Stimulated activated naive CD4-positive, alpha-beta T cell (primary cell): ENCODE measurements around the gene TBC1D16.
A peak's percentile ranks its signal among the peaks of the same experiment; 100 is the strongest.

Experiments used
- DNase-seq, 6 experiments: peaks; one replicate each; lab custom pipeline; 2025; lab: John Stamatoyannopoulos, UW

TBC1D16 gene

GRCh38 chr17:79926605-79927135 lies 109.0 kb downstream of the TBC1D16 start:
- DNase-seq, result no peak

GRCh38 chr17:79926142-79926604 lies 109.5 kb downstream of the TBC1D16 start:
- DNase-seq, result no peak

- no peak for DNase-seq
These were observed 110.3 kb downstream of the TBC1D16 start for GRCh38 chr17:79925242-79925957.

GRCh38 chr17:79924639-79924976 lies 111.1 kb downstream of the TBC1D16 start:
- no peak for DNase-seq

GRCh38 chr17:79923974-79924638 lies 111.6 kb downstream of the TBC1D16 start:
- peak in 2 of 6 experiments; percentile 4 to 6 for DNase-seq

- no peak for DNase-seq
These were observed 112.9 kb downstream of the TBC1D16 start for GRCh38 chr17:79922798-79923197.

- no peak for DNase-seq
These were observed 113.5 kb downstream of the TBC1D16 start for GRCh38 chr17:79922116-79922601.

- no peak for DNase-seq
These were observed 114.1 kb downstream of the TBC1D16 start for GRCh38 chr17:79921411-79922115.

GRCh38 chr17:79920751-79921410 lies 114.8 kb downstream of the TBC1D16 start:
- no peak for DNase-seq

- no peak for DNase-seq
These were observed 115.6 kb downstream of the TBC1D16 start for GRCh38 chr17:79919862-79920720.

GRCh38 chr17:79919164-79919585 lies 116.5 kb downstream of the TBC1D16 start:
- DNase-seq, result no peak

GRCh38 chr17:79918581-79919163 lies 117.0 kb downstream of the TBC1D16 start:
- DNase-seq, result no peak

- no peak for DNase-seq
These were observed 117.7 kb downstream of the TBC1D16 start for GRCh38 chr17:79917902-79918484.

GRCh38 chr17:79916991-79917901 lies 118.4 kb downstream of the TBC1D16 start:
- DNase-seq, result no peak

GRCh38 chr17:79916506-79916905 lies 119.2 kb downstream of the TBC1D16 start:
- DNase-seq, result no peak

GRCh38 chr17:79915850-79916430 lies 119.7 kb downstream of the TBC1D16 start:
- peak in 1 of 6 experiments; percentile 5 for DNase-seq

GRCh38 chr17:79914813-79915740 lies 120.6 kb downstream of the TBC1D16 start:
- DNase-seq, result no peak
